Loucy (cell line): ENCODE measurements around the gene AFF3.

Experiments
- EZH2phosphoT487 ChIP-seq: fragments of 200-600 bp; IDR thresholded peaks from 2 replicates; pipeline ENCODE4 v1.6.1; 2018; ENCODE audit warnings: antibody characterized with exemption, mild to moderate bottlenecking, moderate library complexity, borderline replicate concordance
- TF ChIP-seq, protein P1 (sequence below): fragments of 200-600 bp; sonication (generic); conservative IDR thresholded peaks from 2 replicates; pipeline ENCODE4 v1.5.1; 2014; ENCODE audit warnings: mild to moderate bottlenecking, antibody characterized with exemption, low read length

DNA sequence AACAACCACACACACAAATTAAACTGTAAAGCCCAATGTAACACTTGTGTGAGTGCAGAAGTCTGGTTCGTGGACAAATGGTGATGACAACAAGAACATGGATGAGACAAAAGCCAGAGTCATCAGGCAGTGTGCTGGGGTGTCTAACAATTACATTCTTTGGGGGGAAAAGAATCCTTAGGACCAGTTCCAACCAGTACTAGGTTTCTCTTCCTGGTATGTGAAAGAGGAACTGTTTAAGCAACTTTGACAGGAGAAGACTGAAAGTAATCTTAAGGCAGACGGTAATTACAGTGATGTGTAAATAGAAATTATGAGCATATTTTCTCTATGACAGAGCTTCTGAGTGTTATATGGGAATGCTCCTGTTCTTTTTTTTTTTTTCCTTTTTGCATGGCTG is 133.4 kb downstream of the AFF3 start:
- TF ChIP-seq, protein P1, sequence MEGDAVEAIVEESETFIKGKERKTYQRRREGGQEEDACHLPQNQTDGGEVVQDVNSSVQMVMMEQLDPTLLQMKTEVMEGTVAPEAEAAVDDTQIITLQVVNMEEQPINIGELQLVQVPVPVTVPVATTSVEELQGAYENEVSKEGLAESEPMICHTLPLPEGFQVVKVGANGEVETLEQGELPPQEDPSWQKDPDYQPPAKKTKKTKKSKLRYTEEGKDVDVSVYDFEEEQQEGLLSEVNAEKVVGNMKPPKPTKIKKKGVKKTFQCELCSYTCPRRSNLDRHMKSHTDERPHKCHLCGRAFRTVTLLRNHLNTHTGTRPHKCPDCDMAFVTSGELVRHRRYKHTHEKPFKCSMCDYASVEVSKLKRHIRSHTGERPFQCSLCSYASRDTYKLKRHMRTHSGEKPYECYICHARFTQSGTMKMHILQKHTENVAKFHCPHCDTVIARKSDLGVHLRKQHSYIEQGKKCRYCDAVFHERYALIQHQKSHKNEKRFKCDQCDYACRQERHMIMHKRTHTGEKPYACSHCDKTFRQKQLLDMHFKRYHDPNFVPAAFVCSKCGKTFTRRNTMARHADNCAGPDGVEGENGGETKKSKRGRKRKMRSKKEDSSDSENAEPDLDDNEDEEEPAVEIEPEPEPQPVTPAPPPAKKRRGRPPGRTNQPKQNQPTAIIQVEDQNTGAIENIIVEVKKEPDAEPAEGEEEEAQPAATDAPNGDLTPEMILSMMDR: no peak
- TF ChIP-seq EZH2phosphoT487: no peak
